Activated CD8-positive, alpha-beta memory T cell treated with anti-CD3 and anti-CD28 coated beads for 48 hours (primary cell): ENCODE measurements around the gene ADGRG3.

Source experiments
- DNase-seq, 3 experiments: peaks; one replicate each; pipeline ENCODE4 v3.0.0-alpha.2; 2020; ENCODE audit warnings: low read depth in 2 of 3, low spot score in 2 of 3

ADGRG3 gene

DNA sequence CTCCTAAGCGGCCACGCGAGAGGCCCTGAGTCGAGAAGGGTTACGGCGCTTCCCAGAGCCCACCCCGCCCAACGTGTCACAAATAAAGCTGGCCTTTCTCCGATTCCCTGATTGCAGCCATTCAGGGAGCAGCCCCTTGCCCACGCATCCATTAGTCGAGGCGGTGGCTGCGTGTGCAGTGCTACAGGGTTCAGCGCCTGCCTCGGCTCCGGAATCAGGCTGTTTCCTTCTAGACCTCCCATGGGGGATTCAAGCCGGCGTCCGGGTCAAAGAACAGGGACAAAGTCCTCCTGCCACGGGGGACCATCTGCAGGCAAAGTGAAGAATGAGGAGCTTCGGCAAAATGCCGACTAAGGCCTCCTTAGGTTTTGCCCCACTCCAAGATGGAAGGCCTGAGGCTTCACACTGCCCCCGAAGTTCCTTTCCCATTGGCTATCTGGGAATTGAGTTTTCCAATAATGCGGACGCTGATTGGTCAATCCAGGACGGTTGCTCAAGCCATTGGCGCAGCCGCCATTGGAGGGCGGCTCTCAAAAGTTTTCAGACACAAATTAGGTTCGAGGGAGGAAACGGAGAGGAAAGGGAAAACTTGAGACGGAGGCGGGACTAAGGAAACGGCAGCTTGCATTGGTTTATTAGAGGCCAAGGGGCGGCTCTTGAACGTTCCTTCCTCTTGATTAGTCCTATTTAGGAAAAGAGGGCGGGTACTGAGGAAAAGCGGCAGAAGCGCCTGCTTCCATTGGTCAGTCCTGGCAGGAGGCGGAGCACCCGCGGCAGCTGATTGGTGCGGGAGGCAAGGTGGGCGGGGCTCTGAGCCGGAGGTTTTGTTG is 67.0 kb downstream of the ADGRG3 start:
- peak; percentile 87 to 95 (median 93) for DNase-seq

- DNase-seq: no peak
Measured at GRCh38 chr16:57735755-57736418, 67.8 kb downstream of the ADGRG3 start, which contains the start of gene KATNB1. KATNB1 (plus strand) TSS chr16:57735770; CDS start chr16:57737244, 1,474 bp downstream.

DNA sequence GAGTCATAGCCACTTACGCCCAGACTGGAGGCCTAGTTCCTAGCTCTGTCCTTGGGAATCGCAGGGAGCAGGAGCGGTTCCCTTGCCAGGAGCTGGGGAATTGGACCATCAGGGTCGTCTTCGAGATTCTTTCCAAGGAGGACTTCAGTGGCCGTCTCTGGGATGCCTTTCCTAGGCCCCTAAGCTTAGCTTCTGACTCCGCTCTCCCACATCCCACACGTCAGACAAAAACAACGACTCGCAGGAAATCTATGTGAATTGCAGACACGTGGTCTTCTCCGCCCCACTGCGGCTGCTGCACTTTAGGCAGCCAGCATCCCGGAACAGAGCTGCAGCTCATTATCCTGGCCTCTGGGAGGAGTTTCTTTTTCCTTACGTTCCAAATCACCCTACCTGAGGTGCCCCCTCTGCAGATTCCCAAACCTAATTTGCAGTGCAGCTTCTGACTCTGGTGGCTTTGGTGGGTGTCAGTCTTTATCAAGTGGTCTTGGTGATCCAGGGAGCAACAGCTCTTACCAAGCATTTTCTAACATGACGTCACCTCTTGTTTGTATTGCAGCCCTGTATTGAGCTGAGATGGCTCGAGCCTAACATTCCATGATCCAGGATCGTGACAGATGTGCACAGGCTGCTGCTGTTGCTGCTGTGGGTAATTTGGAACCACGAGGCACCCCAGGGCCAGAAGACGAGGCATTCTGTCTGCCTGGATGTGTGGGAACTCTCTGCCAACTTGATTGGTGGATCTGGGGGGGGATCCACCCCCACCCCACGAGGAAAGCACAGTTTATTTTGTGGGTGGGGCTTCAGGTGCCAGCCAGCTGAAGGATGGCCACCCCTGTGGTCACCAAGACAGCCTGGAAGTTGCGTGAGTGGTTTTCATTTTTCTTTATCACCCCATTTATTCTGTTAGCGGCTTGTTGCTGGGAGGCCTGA is 68.6 kb downstream of the ADGRG3 start:
- no peak for DNase-seq

GRCh38 chr16:57738844-57739243 is 70.7 kb downstream of the ADGRG3 start:
- no peak for DNase-seq
